ENCODE results near the gene SEMA4F.

GRCh38 chr2:74690571-74690970 lies 36.5 kb downstream of the SEMA4F start:
- TF ChIP-seq CTCF (IDR thresholded peaks at IDR 0.05; ENCODE audit: poor library complexity) (peak; percentile 90), EZH2phosphoT487 (IDR thresholded peaks at IDR 0.05; ENCODE audit: low read depth, severe bottlenecking, unreplicated experiment) (no peak), EZH2 (IDR thresholded peaks at IDR 0.05; ENCODE audit: borderline replicate concordance) (no peak)
